GM12872 (cell line): Measurements from ENCODE around the gene PTPN14.

ENCODE experiments used
- TF ChIP-seq, protein P1 (sequence below): IDR thresholded peaks from 3 replicates; pipeline ENCODE4 v1.5.1; 2011; ENCODE audit warnings: low read depth, mild to moderate bottlenecking, low read length, moderate library complexity; ENCODE audit not compliant: insufficient read depth

PTPN14 gene

DNA sequence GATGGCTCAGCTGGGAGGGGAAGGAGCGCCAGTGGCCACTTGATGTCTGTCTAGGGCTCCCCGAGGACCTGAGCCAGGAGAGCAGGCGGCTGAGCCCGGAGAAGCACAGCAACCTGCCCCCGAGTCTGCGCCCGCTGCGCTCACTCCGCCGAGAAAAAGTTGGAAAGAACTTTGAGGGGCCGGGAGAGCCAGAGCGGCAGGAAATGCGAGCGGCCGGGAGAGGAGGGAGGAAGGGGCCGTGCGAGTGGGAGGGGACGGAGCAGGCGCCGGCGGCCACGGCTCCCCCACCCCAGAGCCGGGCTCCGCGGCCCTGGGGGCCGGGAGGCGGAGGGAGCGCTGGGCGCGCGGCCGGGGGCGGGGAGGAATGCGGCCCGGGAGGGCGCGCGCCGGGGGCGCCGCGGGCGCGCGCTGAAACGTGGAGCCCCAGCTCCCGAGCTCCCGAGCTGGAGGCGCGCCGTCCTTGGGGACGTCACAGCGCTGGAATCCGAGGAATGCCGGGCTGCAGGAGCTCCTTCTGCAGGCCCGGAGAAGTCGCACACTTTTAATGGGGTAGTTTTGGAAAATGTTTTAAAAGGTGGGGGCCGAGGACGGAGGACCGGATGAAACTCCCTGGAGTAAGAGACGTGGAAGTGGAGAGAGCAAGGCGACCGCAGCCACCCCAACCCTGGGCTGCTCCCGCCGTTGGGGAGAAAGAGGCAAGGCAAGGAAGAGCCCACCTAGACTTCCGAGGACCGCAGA, at the start of gene PTPN14:
TSS of gene PTPN14 (minus strand) at position 167 of the 738 bp plus-strand sequence. CDS start 86,799 bp downstream, outside the sequence.
- TF ChIP-seq, protein P1, sequence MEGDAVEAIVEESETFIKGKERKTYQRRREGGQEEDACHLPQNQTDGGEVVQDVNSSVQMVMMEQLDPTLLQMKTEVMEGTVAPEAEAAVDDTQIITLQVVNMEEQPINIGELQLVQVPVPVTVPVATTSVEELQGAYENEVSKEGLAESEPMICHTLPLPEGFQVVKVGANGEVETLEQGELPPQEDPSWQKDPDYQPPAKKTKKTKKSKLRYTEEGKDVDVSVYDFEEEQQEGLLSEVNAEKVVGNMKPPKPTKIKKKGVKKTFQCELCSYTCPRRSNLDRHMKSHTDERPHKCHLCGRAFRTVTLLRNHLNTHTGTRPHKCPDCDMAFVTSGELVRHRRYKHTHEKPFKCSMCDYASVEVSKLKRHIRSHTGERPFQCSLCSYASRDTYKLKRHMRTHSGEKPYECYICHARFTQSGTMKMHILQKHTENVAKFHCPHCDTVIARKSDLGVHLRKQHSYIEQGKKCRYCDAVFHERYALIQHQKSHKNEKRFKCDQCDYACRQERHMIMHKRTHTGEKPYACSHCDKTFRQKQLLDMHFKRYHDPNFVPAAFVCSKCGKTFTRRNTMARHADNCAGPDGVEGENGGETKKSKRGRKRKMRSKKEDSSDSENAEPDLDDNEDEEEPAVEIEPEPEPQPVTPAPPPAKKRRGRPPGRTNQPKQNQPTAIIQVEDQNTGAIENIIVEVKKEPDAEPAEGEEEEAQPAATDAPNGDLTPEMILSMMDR: no peak

GRCh38 chr1:214593158-214593557, 41.8 kb upstream of the PTPN14 start:
- TF ChIP-seq, protein P1: no peak

- TF ChIP-seq, protein P1: no peak
Observed at GRCh38 chr1:214590696-214591095, 39.3 kb upstream of the PTPN14 start.

DNA sequence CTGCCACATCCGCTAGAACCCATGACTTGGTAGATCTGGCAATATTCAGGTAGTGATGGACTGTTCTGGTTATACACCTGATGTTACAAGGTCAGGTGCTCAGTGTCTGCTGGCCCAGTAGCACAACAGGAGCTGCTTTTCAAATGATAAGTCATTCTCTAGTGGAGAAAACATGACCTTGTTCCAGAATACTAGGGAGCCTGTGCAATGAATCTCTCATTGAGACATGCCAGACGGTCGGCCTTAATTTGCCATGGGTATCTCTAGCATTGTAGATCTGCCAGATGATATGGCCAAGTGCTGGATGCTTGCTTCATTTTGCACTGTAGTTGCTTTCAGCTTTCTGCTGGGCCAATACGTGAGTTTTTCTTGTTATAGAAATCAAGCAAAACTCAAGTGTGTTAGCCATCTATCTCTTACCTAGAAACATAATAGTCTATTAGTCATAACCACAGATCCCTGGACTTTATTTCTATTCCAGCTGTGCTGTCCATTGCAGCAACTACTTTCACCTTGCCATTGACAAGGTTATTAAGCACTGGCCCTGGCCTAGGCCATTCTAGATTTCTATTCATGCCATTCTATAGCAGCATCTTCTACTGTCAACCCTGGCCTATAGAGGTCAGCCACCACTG, 37.7 kb upstream of the PTPN14 start:
- TF ChIP-seq, protein P1: no peak

- TF ChIP-seq, protein P1: no peak
Observed at GRCh38 chr1:214587165-214587564, 35.8 kb upstream of the PTPN14 start.

- TF ChIP-seq, protein P1: no peak
Observed at GRCh38 chr1:214586621-214587020, 35.2 kb upstream of the PTPN14 start.

DNA sequence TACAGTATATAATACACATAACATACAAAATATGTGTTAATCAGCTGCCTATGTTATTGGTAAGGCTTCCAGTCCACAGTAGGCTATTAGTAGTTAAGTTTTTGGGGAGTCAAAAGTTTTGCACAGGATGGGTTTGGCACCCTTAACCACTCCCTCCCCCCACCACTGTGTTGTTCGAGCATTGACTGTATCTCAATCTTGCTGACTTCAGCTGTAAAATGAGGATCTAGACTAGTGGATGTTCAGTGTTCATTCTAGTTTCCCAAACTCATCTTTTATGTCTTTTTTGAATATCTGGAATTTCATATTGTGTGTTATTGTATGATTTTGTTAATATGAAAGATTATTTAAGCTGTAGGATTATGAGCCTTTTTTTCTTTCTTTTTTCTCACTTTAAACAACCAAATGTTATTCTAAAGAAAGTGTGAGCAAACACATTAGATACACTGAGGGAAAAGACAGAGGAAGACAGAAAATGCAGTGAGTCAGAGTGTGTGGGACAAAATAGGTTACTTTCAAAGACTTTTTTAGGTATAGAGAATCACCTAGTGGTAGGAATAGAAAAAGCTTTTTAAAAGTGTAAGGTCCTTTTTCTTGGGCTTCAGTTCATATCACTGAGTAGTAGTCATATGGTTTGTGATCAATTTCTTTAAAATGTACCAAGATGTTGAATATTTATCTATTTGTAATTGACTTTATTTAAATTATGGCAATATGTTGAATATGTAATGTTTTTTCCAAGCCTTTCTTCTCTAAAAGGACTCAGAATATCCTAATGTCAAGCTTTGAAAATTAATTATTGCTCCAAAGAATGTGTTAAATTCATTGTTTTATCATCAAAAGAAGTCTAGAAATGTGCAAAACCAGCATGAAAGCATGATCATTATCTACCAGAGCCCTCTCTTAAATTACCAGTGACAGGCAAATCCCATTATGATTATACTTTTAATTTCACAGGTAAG, 33.7 kb upstream of the PTPN14 start:
- TF ChIP-seq, protein P1: peak; percentile 71
